ENCODE data around the gene HIGD1A.

DNA sequence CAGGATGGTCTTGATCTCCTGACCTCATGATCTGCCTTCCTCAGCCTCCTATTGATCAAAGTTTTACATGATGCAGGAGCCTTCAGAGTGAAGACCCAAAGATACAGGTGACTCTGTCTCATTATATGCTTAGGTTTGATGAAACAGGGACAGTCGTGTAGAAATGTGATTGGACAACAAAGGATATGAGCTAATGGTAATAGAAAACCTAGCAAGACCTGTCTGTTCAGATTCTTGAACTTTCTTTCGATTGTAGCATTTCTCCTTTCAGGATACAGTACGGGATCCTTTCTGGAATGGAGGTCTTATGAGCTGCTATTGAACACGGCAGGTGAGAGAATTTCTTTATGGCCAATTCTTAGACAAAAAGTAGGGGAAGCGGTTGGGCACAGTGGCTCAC, 4.9 kb upstream of the HIGD1A start, which contains the start of gene ACKR2:
- no peak for TF ChIP-seq RAD21 (IDR thresholded peaks at IDR 0.05; ENCODE audit: low read length)
- TF ChIP-seq, protein P1, sequence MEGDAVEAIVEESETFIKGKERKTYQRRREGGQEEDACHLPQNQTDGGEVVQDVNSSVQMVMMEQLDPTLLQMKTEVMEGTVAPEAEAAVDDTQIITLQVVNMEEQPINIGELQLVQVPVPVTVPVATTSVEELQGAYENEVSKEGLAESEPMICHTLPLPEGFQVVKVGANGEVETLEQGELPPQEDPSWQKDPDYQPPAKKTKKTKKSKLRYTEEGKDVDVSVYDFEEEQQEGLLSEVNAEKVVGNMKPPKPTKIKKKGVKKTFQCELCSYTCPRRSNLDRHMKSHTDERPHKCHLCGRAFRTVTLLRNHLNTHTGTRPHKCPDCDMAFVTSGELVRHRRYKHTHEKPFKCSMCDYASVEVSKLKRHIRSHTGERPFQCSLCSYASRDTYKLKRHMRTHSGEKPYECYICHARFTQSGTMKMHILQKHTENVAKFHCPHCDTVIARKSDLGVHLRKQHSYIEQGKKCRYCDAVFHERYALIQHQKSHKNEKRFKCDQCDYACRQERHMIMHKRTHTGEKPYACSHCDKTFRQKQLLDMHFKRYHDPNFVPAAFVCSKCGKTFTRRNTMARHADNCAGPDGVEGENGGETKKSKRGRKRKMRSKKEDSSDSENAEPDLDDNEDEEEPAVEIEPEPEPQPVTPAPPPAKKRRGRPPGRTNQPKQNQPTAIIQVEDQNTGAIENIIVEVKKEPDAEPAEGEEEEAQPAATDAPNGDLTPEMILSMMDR (conservative IDR thresholded peaks at IDR 0.05; ENCODE audit: low read depth, low read length): no peak
- no peak for TF ChIP-seq USF2 (IDR thresholded peaks at IDR 0.05; ENCODE audit: low read depth, low read length)
- TF ChIP-seq MXI1 (IDR thresholded peaks at IDR 0.05; ENCODE audit: borderline replicate concordance, low read depth, low read length): no peak
- no peak for TF ChIP-seq POLR2A (IDR thresholded peaks at IDR 0.05; ENCODE audit: low read depth, low read length)
- no peak for TF ChIP-seq MAFK (IDR thresholded peaks at IDR 0.05; ENCODE audit: low read depth, low read length)
- no peak for TF ChIP-seq NFE2L2 (IDR thresholded peaks at IDR 0.05; ENCODE audit: low read depth, low read length)
- no peak for TF ChIP-seq CHD1 (IDR thresholded peaks at IDR 0.05; ENCODE audit: low read depth, low read length)
- TF ChIP-seq RFX5 (IDR thresholded peaks at IDR 0.05; ENCODE audit: low read depth, low read length): no peak
- no peak for TF ChIP-seq BHLHE40 (IDR thresholded peaks at IDR 0.05; ENCODE audit: low read depth, low read length)
- TF ChIP-seq FOS (IDR thresholded peaks at IDR 0.05; ENCODE audit: low read depth, low read length): no peak

All from IMR-90 (cell line).